Endometrial microvascular endothelial cells (primary cell): ENCODE measurements around the gene SPTBN4. TPM values are rescaled to one million over a fixed set of nuclear protein-coding genes. Genes with fewer than 3 reads are reported as not detected.
"Not testable (repeated sequence)": the region's sequence is repeated elsewhere in the genome, so short reads cannot be mapped to it uniquely, and the experiment has no call there.

Experiments
- in situ Hi-C: cut with HindIII; loops from 2 replicates; pipeline ENCODE4 v1.10.0; 2017; ENCODE audit warnings: low sequenced_read_pairs, low pct_unique_long_range_greater_than_20kb; ENCODE audit errors: inconsistent ontology term
- total RNA-seq: library from RNA; depleted of rRNA; stranded (reverse); fragments of >200 nt; gene quantifications from one replicate; pipeline ENCODE4 v1.2.3, GENCODE V29; 2015; ENCODE audit errors: inconsistent ontology term

The SPTBN4 gene
- total RNA-seq, 1 donor from 2014 or later: not detected

DNA sequence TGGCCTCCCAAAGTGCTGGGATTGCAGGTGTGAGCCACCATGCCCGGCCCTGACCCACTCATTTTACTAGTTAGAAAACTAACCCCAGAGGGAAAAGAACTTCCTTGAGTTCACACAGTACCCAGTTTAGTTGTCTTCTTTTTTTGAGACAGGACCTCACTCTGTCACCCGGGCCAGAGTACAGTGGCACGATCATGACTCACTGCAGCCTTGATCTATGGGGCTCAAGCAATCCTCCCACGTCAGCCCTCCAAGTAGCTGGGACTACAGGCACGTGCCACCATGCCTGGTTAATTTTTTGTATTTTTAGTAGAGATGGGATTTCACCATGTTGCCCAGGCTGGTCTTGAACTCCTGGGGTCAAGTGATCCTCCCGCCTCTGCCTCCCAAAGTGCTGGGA, 55.1 kb downstream of the SPTBN4 start:
- in situ Hi-C loops: not testable (repeated sequence)

DNA sequence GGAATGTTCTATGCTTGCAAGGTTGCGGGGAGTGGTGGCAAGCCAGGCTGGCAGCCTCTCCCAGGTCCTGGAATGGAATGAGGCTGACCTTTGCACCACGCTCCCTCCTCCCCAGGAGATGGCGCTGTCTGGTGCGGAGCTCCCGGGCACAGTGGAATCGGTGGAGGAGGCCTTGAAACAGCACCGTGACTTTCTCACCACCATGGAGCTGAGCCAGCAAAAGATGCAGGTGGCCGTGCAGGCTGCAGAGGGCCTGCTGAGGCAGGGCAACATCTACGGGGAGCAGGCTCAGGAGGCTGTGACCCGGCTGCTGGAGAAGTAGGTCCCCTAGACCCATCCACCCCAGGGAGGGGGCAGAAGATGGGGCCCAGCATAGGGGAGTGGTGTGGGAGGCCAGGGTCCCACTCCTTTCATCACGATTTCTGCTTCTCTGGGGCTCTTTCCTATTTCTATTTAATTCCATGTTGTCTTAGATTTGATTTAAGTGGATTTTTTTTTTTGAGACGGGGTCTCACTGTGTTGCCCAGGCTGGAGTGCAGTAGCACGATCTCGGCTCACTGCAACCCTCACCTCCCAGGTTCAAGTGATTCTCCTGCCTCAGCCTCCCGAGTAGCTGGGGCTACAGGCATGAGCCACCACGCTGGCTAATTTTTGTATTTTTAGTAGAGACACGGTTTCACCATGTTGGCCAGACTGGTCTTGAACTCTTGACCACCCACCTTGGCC, 56.7 kb downstream of the SPTBN4 start:
- in situ Hi-C loops: no loop called here

DNA sequence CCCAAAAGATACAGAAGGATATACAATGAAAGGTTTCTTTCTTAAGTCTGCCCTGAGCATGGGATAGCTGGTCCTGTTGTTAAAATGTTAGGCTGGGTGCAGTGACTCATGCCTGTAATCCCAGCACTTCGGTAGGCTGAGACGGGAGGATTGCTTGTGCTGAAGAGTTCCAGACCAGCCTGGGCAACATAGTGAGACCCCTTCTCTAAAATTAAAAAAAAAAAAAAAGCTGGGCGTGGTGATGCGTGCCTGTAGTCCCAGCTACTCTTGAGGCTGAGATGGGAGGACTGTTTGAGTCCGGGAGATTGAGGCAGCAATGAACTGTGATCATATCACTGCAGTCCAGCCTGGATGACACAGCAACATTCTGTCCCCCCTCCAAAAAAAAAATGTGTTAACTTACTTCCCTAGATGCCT, 57.3 kb downstream of the SPTBN4 start:
- in situ Hi-C loops: no loop called here

DNA sequence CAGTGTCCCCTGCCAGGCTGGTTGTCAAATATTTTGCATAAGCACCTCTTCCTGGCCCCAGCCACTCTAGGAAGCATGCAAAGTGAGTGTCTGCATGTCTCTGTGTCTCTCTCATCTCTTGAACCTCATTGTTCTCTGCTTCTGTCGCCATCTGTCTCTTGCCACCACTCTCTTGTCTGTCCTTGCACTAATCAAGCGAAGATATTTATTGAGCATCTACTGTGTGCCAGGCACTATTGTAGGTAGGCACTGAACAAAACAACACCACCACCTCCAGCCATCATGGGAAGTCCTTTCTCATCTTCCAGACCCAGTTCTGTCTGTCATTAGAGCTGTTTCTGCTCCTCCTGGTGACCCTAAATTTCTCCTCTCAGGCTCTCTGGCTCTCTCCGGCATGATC, 57.9 kb downstream of the SPTBN4 start:
- in situ Hi-C loops: no loop called here

DNA sequence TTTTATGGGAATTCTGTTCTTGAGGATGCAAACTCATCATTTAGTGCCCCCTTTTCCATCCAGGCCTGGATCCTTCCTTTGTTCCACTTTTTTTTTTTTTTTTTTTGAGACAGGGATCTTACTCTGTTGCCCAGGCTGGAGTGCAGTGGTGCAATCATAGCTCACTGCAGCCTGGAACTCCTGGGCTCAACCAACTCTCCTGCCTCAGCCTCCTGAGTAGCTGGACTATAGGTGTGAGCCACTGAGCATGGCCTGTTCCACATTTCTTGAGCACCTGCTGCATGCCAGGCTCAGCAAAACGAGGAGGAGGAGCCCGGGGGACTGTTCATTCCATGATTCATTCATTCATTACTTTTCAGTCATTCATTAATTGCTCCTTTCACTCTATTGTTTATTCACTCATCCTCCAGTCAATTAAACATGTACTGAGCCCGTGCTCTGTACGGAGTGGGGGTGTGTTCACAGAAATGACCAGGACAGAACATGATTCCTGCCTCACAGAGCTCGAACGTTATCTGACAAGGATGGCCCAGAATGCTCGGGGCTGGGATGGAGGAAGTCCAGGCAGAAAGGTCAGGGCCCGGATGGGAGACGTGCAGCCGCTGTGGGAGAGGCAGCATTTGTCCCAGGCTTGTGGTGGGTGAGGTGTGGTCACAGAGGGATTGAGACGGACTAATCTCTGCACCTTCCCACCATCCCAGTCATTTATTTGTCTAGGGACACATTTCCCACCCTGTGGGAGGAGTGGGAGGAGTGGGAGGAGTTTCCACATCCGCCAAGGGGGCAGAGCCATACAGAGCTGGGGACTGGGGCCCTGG, 58.6 kb downstream of the SPTBN4 start:
- in situ Hi-C loops: no loop called here

DNA sequence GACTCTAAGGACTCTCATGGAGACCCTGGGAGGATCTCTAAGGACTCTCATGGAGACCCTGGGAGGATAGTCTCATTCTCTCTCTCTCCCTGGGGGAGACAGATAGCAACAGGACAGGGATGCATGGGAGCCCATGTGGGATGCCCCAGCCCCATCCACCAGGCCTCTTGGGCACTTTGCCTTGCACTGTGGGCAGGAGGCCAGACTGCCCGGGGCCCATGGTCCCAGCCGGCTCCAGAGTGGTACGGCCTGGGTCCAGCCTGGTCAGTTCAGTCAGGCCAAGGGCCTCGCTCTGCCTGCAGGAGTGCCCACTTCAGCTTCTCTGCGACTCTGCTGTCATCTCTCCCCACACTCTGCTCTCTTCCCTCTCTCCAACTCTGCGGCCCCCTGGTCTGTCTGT, 61.3 kb downstream of the SPTBN4 start:
- in situ Hi-C loops: no loop called here

DNA sequence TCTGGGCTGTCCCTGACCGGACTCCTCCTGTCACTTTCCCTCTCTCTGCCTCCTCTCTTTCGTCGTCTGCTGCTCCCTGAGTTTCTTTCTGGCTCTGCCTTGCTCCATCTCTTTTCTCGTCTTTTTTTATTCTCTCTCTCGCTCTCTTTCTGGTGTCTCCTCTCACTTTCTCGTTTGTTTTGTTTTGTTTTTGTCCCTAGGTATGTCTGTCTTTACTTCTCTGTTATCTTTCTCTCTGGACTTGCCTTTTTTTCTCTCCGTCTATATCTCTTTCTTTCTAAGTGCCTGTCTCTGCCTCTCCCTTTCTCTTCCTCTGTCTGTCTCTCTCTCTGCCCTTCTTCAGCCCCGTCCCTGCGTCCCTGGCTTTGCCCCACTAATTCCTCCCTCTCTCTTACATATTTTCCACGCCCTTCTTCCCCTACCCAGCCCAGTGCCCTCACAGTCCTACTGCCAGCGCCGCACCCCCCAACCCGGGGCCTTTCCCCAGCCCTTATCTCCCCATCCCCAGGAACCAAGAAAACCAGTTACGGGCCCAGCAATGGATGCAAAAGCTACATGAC, 61.8 kb downstream of the SPTBN4 start:
- in situ Hi-C loops: no loop called here

DNA sequence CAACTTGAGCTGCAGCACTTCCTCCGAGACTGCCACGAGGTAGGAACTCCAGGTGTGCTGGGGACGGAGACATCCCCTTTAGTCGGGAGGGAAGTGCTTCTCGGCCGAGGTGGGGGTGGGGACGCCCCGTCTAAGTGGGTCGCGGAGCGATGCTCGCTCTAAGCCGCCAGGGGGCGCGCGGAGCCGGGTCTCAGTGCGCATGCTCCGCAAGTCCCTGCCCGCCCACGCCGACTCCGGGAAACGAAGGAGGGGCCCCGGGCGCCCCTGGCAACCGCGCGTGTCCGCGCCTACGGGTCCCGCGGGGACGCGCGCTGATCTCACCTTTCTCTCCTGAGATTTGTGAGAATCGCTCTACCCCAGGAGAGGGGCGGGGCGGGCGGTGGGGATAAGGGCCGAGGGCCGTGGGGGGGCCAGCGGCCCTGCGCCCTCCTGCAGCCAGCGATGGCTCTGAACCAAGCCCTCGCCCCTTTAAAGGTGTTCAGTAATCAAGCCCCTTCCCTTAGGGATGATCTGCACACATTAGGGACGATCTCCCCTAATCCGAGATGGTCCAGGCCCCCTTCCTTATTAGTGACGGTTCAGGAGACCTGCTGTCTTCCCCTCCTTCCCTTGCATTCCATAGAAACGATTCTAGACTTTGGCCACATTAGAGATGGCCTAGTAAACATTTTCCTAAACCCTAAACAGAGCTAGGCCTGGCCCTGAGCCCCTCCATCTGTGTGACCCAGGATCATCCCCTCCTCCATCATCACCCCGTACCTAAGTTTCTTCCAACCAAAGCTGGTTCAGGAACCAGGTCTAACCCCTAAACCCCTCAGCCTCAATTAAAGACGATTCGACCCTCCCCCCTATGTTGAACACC, 62.5 kb downstream of the SPTBN4 start:
- in situ Hi-C loops: no loop called here

DNA sequence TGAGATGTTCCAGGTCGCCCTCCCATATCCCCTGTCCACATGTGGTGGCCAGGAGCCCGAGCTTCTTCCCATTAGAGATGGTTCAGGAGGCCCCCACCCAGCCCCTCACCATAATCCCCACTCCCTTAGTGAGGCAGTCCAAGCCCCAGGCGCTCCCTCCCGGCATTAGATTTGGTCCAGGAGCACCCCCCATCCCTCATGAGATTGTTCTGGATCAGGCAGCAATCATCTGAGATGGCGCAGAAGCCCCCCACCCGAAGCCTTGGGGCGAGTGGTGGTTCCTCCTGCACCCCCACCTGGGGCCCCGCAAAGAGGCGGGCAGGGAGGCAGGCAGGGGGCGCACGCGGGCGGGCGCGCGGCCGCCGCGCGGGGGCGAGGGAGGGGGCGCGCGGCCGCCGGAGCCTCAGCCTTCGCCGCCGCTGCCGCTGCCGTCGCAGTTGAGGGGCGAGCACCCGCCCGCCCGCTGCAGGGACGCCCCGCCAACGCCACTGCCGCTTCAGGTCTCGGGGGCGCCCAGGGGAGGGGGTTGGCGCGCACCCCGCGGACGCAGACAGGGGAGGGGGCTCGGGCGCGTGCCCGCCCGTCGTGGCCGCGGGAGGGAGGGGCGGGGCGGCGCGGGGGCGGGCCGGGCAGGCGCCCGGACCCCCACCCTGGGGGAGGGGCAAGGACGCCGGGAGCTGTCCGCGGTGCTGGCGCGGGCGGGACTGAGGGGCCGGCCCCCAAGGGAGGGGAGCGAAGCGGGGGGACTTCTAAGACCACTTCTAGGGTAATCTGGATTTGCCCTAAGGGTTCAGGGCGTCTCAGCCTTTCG, 63.5 kb downstream of the SPTBN4 start:
- in situ Hi-C loops: no loop called here

DNA sequence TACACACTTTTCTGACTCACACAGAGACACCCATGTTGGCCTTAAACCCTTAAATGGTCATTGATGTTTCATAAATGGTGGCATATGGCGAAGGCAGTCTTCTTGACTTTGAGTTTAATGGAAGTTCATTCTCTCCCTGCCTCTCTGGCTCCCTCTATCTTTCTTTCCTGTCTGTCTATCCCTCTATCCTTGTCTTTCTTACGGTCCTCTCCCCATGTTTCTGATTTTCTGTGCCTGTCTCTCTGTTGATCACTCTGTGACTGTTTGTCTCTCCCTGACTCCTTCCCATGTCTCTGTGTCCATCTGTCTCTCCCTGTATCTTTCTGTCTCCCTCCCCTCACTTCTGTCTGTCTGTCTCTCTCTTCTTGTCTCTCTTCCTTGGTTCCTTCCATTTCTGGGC, 66.7 kb downstream of the SPTBN4 start:
- in situ Hi-C loops: no loop called here

DNA sequence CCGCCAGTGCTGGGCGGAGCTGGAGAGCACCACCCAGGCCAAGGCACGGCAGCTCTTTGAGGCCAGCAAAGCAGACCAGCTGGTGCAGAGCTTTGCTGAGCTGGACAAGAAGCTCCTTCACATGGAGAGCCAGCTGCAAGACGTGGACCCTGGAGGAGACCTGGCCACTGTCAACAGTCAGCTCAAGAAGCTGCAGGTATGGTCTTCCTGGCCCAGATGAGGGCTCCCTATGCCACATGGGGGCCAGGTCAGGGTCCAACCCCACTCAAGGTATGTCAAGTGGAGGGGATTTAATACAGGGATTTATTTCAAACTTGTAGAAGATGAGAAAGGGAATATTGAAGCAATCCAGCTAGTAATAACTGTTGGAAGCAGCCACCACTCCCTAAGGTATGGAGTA, 67.3 kb downstream of the SPTBN4 start:
- in situ Hi-C loops: no loop called here

DNA sequence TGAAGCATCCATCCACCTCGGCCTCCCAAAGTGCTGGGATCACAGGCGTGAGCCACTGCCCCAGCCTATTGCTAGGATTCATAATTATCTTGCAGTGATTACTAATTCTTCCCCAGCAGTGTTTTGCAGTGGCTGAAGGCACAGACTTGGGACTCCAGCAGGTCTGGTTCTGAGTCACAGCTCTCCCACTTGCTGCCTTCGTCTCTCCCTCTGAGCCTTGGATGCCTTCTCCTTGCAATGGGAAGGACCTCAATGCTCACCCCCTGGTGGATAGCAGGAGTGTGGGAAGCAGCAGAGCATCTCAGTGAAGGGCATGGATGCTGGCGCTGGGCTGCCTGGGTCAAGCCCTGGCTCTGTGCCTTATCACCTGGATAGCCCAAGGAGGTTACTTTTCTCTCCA, 72.3 kb downstream of the SPTBN4 start:
- in situ Hi-C loops: no loop called here

DNA sequence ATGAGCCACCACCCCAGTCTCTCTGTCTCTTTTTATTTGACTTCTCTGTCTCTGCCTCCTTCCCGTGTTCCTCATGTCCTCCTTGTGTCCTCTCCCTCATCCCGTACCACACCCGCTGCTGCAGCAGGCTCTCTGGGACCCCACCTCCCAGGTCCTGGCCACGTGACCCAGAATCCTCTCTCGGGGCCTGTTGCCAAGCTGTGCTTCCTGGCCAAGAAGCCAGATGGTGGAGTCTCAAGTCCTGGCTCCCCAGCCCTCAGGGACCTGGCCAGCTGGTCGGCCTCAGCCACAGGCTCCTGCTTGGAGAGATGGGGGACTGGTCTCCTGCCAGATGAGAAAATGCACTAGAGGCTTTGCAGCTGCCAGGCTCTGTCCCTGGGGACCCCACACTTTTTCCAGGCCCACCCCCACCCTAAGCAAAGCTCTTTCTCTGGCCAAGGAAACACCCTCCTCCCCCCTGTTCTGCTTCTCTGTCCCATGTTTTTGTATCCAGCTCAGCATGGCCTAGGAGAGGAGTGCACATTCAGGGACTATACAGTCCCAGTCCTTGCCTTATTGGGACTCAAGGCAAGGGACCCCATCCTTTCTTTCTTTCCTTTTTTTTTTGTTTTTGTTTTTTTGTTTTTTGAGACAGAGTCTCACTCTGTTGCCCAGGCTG, 75.5 kb downstream of the SPTBN4 start:
- in situ Hi-C loops: no loop called here

DNA sequence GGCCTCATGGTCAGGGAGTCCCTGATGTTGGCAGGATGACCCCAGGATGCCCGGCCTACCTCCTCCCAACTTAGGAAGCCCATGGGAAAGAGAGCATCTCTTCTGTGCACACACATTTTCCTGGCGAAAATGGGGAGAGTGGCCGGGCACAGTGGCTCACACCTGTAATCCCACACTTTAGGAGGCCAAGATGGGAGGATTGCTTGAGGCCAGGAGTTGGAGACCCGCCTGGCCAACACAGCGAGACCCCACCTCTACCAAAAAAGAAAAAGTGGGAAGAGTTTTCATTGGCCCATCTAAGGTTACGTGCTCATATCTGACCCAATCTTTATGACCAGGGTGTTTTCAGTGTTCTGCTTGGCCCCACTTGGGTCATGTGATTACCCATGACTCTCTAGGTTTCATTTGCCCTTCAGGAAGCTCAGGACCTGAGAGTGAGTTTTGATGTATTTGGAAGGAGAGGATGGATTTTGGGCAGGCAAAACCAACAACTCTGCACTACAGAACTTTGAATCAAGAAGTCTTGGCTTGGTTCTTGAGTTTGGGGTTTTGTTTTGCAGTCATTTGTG, 76.3 kb downstream of the SPTBN4 start:
- in situ Hi-C loops: no loop called here

DNA sequence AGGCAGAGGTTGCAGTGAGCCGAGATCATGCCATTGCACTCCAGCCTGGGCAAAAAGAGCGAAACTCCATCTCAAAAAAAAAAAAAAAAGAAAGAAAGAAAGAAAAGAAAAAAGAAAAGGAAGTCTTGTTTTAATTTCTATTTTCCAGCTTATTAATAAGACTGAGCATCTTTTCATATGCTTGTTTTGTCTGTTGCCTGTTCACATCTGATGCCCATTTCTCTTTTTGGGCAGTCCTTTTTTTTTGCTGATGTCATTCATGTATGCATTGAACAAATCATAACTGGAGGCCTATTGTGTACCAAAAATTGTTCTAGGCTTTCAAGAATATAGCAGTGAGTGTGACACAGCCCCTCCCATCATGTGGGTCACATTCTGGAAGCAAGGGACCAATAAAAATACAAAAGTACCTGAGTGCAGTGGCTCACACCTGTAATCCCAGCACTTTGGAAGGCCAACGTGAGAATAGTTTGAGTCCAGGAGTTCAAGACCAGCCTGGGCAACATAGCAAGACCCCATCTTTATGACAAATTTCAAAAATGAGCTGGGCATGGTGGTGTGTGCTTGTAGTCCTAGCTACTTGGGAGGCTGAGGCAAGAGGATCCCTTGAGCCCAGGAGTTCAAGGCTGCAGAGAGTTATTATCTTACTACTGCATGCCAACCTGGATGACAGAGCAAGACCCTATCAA, 79.5 kb downstream of the SPTBN4 start:
- in situ Hi-C loops: not testable (repeated sequence)

DNA sequence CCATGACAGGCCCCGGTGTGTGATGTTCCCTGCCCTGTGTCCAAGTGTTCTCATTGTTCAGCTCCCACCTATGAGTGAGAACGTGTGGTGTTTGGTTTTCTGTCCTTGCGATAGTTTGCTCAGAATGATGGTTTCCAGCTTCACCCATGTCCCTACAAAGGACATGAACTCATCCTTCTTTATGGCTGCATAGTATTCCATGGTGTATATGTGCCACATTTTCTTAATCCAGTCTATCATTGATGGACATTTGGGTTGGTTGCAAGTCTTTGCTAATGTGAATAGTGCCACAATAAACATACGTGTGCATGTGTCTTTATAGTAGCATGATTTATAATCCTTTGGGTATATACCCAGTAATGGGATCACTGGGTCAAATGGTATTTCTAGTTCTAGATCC, 80.4 kb downstream of the SPTBN4 start:
- in situ Hi-C loops: not testable (repeated sequence)

DNA sequence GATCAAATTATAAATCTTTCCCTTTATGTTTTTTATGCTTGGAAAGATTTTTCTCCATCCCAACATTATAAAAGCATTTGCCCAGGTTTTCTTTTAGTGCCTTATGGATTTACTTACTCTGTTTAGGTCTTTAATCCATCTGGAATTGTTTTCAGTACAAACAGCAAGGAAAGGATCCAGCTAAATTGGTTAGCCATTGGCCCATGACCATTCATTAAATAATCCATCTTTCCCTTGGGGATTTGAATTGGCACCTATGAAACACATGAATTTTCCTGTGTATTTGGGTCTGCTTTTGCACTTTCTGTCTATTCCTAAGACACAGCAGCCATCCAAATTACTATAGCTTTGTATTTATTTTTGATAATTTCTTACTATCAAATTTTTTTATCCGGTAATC, 81.0 kb downstream of the SPTBN4 start:
- in situ Hi-C loops: no loop called here
